HL-60 (cell line): ENCODE data around the gene GLCE.

Source experiments
- DNase-seq, 2 experiments: peaks; one replicate each; pipeline ENCODE4 v3.0.0-alpha.2; 2010 to 2020; ENCODE audit warnings: low read depth in 1 of 2, low spot score in 1 of 2
- H3K27ac ChIP-seq: fragments of 250-450 bp; sonication (Bioruptor Pico); replicated peaks from 2 replicates; pipeline ENCODE4 v1.5.1; 2020; ENCODE audit warnings: mild to moderate bottlenecking, moderate library complexity
- H3K27me3 ChIP-seq: fragments of 250-450 bp; sonication (Bioruptor Pico); 2 replicates; pipeline ENCODE4 v1.5.1; 2021; ENCODE audit warnings: mild to moderate bottlenecking, moderate library complexity; ENCODE audit not compliant: insufficient read depth, poor library complexity, severe bottlenecking
- H3K4me3 ChIP-seq: replicated peaks from 2 replicates; pipeline ENCODE4 v1.5.1; 2011; ENCODE audit warnings: mild to moderate bottlenecking, control low read depth, low read length; ENCODE audit not compliant: insufficient read depth
- CTCF ChIP-seq: IDR thresholded peaks from one replicate; pipeline ENCODE4 v1.5.1; 2011; ENCODE audit warnings: low read length, control low read depth, inconsistent platforms; ENCODE audit not compliant: insufficient read depth
- GABPA ChIP-seq: IDR thresholded peaks from 2 replicates; pipeline ENCODE4 v1.6.1; 2012; ENCODE audit warnings: low read depth
- POLR2AphosphoS5 ChIP-seq: IDR thresholded peaks from 2 replicates; pipeline ENCODE4 v1.6.1; 2012; ENCODE audit warnings: low read depth
- REST ChIP-seq: IDR thresholded peaks from 2 replicates; pipeline ENCODE4 v1.6.1; 2012; ENCODE audit warnings: low read depth; ENCODE audit not compliant: insufficient replicate concordance
- SPI1 ChIP-seq: IDR thresholded peaks from 2 replicates; pipeline ENCODE4 v1.6.1; 2012; ENCODE audit warnings: low read depth, mild to moderate bottlenecking, borderline replicate concordance

GLCE gene

GRCh38 chr15:69190091-69190490 lies 29.7 kb downstream of the GLCE start:
- Histone ChIP-seq H3K27me3 (no peaks in the 10 kb centered on the region), H3K4me3 (no peak overlapping the region), H3K27ac (no peak overlapping the region)
- no peak for DNase-seq
- TF ChIP-seq REST (no peak), POLR2AphosphoS5 (no peak), SPI1 (no peak), GABPA (no peak)

- H3K27me3 ChIP-seq: no peaks in the 10 kb centered on the region
- H3K27ac ChIP-seq: no peak overlapping the region
- no peak for TF ChIP-seq SPI1
- no peak for TF ChIP-seq GABPA
- TF ChIP-seq REST: no peak
- no peak for TF ChIP-seq CTCF
- TF ChIP-seq POLR2AphosphoS5: no peak
- DNase-seq: no peak
- no peak overlapping the region for H3K4me3 ChIP-seq
Measured at GRCh38 chr15:69190504-69190903, 30.1 kb downstream of the GLCE start.

- H3K4me3 ChIP-seq: no peak overlapping the region
- H3K27me3 ChIP-seq: no peaks in the 10 kb centered on the region
- DNase-seq: no peak
- TF ChIP-seq CTCF (no peak), GABPA (no peak), POLR2AphosphoS5 (no peak), SPI1 (no peak), REST (no peak)
- no peak overlapping the region for H3K27ac ChIP-seq
Measured at GRCh38 chr15:69194025-69194827, 33.8 kb downstream of the GLCE start.
